ENCODE results near the gene OBSCN.
A peak's percentile ranks its signal among the peaks of the same experiment; 100 is the strongest.
"Not testable (repeated sequence)": the region's sequence is repeated elsewhere in the genome, so short reads cannot be mapped to it uniquely, and the experiment has no call there.

Gene OBSCN

DNA sequence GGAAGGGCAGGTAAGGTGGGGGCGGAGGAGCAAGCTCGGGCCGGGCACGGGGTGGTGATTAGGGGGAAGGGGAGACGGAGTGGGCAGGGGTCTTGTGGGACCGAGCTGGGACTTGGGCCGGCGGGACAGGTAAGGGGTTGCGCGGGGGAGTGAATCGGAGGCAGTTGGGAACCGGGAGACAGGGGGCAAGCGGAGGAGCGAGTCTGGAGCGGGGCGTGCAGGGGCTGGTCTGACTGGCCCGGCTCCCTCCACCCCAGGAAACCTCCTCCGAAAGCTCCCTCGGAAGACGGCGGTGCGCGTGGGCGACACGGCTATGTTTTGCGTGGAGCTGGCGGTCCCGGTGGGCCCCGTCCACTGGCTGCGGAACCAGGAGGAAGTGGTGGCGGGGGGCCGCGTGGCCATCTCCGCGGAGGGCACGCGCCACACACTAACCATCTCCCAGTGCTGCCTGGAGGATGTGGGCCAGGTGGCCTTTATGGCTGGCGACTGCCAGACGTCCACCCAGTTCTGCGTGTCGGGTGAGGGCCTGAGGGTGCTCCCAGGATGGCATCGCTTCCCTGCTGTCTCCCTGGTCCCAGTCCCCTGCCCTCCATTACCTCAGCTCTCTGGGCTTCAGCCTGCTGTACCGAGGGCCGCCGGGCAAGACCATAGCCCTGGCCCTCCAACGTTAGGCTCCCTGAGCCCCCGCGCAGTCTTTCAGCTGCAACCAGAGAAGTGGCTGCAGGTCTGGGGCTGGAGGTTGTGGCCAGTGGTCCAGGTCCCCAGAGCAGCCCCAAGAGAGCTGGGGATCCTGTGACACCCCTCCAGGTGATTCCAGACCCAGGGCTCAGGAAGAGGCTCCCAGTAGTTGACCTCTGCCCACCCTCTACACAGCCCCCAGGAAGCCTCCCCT, 6.3 kb downstream of the OBSCN start:
- no peak for DNase-seq

DNA sequence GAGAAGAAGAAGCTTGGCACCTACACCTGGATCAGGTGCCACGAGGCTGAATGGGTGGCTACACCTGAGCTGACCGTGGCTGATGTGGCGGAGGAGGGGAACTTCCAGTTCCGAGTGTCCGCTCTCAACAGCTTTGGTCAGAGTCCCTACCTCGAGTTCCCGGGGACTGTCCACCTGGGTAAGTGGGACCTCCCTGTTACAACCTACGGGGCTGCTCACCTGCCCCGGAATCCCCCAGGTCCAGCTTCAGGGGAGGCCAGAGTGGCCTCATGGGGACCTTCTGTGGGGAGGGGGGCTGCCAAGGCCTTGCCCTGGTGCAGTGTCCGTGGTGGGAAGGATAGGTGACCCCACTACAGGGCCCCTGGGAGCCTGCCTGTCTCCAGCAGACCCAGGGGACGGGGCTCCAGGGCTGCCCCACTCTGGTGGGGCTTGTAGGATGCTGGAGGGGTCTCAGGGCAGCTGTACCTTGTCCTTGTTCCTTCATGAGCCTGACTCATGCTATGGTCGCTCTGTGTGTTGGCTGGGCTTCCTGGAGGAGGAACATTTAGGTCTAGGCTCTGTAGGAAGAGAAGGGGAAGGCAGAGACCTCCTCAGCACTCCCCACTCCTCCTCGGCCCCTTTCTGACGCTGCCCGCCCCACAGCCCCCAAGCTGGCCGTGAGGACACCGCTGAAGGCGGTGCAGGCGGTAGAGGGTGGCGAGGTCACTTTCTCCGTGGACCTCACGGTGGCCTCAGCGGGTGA, 7.2 kb downstream of the OBSCN start:
- DNase-seq = no peak

DNA sequence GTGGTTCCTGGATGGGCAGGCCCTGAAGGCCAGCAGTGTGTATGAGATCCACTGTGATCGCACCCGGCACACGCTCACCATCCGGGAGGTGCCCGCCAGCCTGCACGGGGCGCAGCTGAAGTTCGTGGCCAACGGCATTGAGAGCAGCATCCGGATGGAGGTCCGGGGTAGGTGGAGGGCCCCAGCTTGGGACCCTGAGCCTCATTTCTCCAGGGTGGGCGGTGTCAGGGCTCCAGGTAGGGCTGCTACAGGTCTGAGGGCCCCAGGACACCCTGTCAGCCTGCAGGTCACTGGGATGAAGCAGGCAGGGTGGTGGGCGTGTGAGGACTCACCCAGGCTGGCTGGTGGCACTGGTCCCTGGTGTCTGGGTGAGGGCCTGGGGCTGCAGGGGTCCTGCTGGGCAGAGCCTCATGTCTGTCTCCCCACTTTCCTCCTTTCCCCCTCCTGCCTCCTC, 7.8 kb downstream of the OBSCN start:
- DNase-seq = no peak

DNA sequence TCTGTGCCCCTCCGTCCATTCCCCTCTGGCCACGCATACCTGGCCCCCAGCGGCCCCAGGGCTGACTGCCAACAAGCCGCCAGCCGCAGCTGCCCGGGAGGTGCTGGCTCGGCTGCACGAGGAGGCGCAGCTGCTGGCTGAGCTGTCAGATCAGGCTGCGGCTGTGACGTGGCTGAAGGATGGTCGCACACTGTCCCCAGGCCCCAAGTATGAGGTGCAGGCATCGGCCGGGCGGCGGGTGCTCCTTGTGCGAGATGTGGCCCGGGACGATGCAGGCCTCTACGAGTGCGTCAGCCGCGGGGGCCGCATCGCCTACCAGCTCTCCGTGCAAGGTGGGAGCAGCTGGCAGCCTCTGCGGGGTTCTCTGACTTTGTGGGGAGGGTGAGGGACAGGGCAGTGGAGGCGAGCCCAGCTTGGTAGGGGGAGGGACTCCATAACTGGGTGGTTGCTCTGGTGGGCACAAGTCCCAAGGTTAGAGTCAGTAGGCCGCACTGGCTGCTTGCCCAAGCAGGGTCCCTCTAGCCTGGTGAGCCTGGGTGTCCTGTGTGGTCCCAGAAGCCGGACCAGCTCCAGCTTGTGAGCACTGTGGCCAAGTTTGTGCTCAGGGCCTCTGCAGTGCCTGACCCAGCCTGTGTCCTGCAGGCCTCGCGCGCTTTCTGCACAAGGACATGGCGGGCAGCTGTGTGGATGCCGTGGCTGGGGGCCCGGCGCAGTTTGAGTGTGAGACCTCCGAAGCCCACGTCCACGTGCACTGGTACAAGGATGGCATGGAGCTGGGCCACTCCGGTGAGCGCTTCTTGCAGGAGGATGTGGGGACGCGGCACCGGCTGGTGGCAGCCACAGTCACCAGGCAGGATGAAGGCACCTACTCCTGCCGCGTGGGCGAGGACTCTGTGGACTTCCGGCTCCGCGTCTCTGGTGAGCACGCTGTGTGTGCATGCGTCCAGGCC, 8.8 kb downstream of the OBSCN start:
- DNase-seq = no peak

DNA sequence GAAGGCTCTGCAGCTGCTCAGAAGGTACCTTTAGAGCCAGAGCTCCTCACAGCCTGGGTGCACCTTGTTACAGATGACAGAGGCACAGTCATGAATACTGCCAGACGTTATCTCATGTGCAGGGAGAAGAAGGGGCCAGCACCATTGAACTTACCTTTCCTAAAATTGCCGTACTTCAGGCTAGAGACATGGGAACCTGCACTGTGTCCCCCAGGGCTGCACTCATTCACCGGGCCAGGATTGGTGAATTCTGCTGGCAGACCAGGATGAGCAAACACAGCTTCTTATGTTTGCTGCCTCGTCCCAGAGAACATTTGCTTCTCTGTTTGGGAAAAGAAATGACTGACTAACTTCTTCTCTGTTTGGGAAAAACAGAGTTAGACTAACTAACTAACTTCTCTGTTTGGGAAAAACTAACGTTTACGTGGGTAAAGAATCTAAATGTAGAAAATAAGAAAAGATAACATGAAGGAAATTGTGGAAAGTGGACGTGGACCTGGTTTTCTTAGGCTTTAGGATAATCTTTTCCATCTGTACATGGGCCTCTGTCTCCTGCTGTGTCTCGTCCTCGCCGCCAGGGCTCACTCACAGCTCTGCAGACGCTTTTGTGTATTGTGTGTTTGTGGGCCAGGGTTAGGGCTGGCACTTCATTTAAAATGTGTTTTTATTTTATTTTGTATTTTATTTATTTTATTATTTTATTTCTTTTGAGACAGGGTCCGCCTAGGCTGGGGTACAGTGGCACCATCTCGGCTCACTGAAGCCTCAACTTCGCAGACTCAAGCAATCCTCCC, 9.9 kb downstream of the OBSCN start:
- peak; percentile 21 for DNase-seq

DNA sequence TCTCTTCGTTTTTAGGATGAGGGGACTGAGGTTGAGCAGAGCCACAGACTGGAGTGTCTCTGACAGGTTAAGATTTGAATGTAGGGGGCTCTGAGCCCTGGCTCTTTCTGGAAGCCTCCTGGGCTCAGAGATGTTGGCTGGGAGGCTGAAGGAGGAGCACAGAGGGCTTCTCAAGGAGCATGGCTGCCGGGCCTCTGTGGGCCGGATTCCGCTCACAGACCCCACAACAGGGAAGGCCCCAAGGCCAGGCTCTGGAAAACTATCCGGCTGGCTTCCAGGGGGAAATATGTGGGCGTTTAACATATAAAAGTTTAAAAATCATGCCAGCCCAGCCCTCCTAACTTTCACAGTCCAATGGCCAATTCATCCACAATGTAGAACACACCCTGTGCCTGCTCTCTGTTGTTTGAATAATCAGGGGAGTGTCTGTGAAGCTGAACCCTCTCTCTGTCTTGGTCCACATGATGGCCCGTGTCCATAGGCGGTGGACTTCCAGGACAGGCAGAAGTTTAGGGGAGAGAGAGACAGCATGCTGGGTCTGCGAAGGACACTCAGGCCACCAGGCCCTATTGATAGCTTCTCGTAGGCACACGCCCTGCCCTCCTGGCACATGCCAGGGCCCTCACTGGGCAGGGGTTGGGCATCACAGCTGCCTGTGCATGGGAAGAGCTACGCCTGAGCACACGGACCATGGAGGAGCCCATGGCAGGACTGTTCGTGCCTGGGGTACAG, 10.8 kb downstream of the OBSCN start:
- no peak for DNase-seq

DNA sequence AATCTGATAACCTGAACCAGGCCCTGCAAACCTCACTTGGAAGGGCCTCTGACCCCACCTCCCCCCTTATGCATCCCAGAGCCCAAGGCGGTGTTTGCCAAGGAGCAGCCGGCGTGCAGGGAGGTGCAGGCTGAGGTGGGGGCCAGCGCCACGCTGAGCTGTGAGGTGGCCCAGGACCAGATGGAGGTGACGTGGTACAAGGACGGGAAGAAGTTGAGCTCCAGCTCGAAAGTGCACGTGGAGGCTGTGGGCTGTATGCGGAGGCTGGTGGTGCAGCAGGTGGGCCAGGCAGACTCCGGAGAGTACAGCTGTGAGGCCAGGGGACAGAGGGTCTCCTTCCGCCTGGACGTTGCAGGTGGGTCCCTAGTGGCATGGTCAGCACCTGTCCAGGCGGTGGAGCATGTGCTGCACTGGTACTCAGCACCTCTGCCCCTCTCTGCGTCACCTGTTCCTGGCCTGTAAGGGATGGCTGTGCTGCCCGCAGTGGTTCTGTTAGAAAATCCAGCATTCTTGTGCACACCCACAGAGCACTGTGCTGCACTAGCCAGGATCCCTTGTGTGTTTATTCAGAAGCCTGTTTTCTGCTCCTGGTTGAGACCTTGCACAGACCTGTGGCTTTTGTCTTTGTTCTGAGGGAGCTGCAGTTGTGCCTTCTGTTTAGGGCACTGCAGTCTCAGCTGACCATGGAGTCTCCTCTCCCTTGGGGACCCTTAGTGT, 11.6 kb downstream of the OBSCN start:
- DNase-seq = no peak

DNA sequence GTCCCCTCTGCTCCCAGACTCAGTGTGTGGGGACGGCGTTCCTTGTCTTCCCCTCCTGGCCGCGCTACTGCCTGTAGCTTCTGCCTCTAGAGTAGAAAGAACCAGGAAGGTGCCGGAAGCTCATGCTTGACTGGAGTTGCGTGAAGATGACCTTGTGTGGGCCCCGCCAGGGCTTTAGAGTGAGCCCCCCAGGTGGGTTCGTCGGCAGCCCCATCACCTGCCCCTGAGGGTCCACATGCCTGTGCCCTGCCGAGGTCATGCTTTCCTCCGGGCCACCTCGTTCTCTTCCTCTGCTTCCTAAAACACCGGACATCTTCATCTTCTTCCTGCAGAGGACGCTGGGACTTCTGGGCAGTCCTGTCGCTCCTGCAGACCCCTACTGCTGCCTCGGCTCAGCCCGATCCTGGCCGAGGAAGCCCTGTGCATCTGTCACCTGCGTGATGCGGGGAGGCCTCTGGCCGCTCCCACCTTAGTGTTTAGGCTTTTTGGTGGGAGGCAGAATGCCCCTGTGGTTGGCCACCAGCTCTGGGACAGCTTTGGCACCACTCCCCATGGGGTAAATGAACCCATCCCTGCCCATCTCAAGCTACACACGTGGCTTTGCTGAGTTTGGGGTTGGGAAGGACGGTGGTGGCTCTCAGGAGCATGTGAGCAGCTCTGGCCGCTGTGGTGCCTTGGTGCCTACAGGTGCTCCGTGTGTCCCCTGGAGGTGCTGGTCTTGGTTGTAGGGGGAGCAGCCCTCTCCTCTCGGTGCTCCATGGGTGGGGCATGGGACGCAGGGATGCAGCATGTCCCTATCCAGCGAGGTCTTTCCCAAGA, 12.3 kb downstream of the OBSCN start:
- no peak for DNase-seq

DNA sequence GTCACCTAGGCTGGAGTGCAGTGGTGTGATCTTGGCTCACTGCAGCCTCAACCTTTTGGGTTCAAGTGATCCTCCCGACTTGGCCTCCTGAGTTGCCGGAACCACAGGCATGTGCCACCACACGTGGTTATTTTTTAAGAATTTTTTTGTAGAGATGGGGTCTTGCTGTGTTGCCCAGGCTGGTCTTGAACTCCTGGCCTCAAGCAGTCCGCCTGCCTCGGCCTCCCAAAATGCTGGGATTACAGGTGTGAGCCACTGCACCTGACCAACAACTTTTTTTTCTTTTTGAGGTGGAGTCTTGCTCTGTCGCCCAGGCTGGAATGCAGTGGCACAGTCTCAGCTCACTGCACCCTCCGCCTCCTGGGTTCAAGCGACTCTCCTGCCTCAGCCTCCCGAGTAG, 13.3 kb downstream of the OBSCN start:
- DNase-seq = not testable (repeated sequence)

DNA sequence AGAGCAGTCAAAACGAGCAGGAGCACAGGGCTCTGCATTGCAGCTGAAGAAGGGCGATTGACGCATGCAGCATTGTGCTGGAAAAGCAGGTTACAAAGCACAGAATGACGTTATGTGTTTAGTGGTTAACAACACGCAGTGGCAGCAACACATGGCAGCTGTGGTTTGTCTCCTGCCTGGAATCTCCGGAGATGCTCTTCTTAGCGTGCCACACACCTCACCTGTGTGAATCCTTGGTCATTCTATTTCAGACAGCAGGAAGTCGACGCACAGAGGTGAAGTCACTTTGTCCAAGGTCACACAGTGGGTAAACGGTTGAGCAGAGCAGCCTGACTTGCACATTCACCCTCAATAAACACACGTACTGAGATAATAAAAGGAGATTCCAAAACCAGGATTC, 14.7 kb downstream of the OBSCN start:
- no peak for DNase-seq

DNA sequence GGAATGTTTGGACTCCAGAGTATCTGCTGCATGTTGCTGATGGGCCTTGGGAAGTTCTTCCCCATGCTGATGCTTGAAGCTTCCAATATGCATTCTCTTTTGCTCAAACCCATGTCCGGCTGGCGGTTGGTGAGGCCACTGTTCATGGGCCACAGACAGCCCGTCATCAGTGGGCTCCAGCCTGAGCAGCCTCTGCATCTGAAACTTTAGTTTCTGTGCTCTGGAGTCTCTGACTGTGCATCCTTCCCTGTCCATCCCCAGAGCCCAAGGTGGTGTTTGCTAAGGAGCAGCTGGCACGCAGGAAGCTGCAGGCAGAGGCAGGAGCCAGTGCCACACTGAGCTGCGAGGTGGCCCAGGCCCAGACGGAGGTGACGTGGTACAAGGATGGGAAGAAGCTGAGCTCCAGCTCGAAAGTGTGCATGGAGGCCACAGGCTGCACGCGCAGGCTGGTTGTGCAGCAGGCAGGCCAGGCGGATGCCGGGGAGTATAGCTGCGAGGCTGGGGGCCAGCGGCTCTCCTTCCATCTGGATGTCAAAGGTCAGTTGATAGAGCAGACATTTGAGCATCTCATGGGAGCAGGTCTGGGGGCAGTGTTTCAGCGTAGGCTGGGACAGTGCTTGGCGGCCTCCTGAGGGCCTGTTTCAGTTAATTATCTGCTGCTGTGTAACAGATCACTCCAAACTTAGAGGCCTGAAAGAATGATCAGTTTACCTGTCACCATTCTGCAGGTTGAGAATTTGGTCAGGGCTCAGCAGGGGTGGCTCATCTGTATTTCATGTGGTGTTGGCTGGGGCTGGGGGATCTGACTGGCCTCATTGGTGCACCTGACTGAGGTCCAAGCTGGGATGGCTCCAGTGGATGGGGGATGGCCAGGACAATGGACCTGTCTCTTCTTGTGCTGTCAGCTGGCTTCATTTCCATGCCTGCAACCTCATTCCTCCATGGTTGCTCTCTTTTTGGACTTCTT, 16.6 kb downstream of the OBSCN start:
- no peak for DNase-seq

DNA sequence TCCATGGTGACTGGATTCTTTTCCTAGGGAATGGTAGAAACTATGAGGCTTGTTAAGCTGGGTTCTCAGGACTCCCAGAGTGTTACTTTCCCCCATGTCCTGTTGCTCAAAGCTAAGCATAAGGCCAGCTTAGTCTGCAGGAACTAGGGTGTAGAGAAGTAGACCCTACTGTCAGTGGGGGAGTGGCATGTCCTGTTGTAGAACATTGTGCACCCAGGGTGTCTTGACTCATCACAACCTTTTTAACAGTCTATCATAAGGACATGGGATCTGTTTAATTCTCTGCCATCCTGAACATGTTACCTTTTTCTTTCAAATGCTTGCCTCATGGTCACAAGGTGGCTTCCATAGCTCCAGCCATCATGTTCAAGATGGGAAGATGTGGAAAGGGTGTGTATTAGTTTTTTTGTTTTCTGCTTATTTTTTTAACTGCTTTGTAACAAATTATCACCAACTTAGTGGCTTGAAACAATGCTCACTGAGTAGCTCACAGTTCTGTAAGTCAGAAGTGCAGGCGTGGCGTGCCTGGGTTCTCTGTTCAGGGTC, 17.4 kb downstream of the OBSCN start:
- no peak for DNase-seq

DNA sequence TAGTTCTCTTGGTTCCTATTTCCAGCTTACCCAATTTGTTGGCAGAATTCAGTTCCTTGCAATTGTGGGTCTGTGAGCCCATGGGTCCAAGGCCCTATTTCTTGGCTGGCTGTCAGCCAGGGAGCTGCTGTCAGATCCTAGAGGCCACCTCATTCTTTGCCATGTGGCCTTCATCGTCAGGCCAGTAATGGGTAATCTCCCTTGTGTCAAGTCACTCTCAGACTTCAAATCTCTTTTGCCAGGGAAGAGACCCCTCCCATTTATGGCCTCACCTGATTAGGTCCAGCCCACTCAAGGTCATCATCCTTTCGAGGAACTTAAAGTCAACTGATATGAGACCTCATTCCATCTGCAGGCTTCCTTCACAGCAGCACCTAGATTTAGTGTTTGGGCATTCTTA, 17.9 kb downstream of the OBSCN start:
- no peak for DNase-seq

DNA sequence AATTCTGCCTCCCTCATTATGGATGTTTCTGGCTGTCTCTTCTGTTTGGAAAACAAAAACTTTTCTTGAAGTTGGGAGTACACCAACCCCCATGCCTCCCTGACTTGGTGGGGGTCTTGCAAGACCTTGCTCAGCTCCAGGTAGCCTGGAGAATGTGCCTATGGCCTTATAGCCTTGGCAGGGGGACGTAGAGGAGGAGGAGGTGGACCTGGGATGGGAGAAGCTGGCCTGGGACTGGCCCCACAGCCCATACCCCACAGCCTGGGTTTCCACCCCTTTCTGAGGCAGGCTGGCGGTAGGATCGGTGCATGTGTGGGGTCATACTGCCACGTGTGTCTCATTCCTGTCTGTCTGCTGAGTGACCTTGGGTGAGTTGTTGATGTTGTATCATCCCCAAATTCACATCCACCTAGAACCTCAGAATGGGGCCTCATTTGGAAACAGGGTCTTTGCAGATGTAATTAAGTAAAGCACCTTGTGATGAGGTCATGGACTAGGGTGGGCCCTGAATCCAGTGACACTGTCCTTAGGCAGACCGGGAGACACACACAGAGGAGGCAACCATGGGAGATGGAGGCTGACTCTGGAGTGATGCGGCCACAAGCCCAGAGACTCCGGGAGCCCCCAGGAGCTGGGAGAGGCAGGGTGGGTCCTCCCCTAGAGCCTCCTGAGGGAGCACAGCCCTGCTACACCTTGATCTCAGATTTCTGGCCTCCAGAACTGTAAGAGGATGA, 18.5 kb downstream of the OBSCN start:
- no peak for DNase-seq

DNA sequence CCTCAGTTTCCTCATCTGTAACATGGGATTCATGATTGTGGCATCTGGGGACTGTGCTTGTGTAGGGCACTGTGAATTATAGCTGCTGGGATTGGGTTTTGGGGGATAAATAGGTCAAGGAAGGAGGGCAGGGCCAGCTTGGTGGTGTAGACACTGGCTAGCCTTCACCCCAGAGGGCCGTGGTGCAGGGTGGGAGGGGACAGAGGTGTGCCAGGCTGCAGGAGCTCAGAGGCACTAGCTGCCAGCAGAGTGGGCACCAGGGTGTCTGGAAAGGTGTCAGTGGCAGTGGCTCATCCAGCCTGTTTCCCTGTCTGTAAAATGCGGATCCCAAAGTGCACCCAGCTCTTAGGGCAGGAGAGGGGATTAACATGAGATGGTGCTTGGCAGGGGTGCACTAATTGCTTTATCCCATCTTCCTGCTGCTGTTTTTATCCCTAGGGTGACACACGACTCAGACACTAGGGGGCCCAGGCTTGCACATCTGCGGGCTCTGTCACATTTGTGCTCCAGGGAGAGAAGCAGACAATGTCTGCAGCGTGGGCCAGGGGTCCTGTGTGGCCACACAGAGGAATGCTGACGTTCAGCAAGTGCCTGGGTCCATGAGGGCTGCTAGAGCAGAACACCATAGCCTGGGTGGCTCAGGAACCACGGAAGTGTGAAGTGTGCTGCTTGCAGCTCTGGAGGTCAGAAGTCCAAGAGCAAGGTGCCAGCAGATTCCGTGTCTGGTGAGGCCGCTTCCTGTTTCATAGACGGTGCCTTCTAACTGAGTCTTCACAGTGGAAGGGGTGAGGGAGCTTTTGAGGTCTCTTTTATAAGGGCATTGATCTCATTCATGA, 19.3 kb downstream of the OBSCN start:
- DNase-seq = peak; percentile 28

DNA sequence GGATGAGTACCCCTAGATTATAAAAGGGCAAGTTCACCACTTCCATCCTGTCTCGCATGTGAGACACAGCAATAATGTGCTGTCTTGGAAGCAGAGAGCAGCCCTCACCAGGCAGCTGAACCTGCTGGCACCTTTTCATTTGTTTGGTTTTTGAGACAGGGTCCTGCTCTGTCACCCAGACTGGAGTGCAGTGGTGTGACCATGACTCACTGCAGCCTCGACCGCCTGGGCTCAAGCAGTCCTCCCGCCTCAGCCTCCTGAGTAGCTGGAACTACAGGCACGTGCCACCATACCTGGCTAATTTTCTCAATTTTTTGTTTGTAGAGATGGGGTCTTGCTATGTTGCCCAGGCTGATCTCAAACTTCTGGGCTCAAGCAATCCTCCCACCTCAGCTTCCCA, 20.3 kb downstream of the OBSCN start:
- DNase-seq = not testable (repeated sequence)

All from fibroblast of skin of right quadriceps (primary cell).